Fibroblast of lung (primary cell): ENCODE results near the gene VSIR. TPM values are rescaled to one million over a fixed set of nuclear protein-coding genes. Genes with fewer than 3 reads are reported as not detected.

Experiments
- DNase-seq, 2 donors: peaks; one replicate each; pipeline versions ENCODE4 v3.0.0 to v3.0.0-alpha.2; 2010; ENCODE audit warnings: low read depth in 2 of 2
- H2AFZ ChIP-seq: 2 replicates; pipeline ENCODE4 v1.5.1; 2012; ENCODE audit warnings: low read length, control low read depth, inconsistent platforms
- H3K27ac ChIP-seq: 2 replicates; pipeline ENCODE4 v1.5.1; 2011; ENCODE audit warnings: low read length, control low read depth; ENCODE audit not compliant: insufficient read depth
- H3K27me3 ChIP-seq: 2 replicates; pipeline ENCODE4 v1.5.1; 2011; ENCODE audit warnings: mild to moderate bottlenecking, low read length; ENCODE audit not compliant: control insufficient read depth, insufficient read depth
- H3K36me3 ChIP-seq: 2 replicates; pipeline ENCODE4 v1.5.1; 2011; ENCODE audit warnings: low read length; ENCODE audit not compliant: control insufficient read depth, insufficient read depth
- H3K4me1 ChIP-seq: 2 replicates; pipeline ENCODE4 v1.5.1; 2011; ENCODE audit warnings: low read length; ENCODE audit not compliant: control insufficient read depth, insufficient read depth; ENCODE audit errors: extremely low read depth
- H3K4me2 ChIP-seq: 2 replicates; pipeline ENCODE4 v1.5.1; 2011; ENCODE audit warnings: low read length, control low read depth; ENCODE audit not compliant: insufficient read depth; ENCODE audit errors: extremely low read depth
- H3K4me3 ChIP-seq, 4 experiments: fragments of 200-600 bp in 1 of 4; sonication (generic) in 1 of 4; replicated peaks in 1 of 4; 2 replicates each; pipeline ENCODE4 v1.5.1; 2011 to 2016; ENCODE audit warnings: low read length in 4 of 4, low read depth in 3 of 4, mild to moderate bottlenecking in 3 of 4, control low read depth in 2 of 4, inconsistent platforms in 1 of 4, mixed read lengths in 1 of 4; ENCODE audit not compliant: insufficient read depth in 1 of 4; ENCODE audit errors: control extremely low read depth in 1 of 4
- H3K79me2 ChIP-seq: 2 replicates; pipeline ENCODE4 v1.5.1; 2012; ENCODE audit warnings: mild to moderate bottlenecking, low read length, inconsistent platforms; ENCODE audit not compliant: control insufficient read depth, insufficient read depth
- H3K9ac ChIP-seq: 2 replicates; pipeline ENCODE4 v1.5.1; 2011; ENCODE audit warnings: mild to moderate bottlenecking, low read length, control low read depth; ENCODE audit not compliant: insufficient read depth
- H3K9me3 ChIP-seq: 2 replicates; pipeline ENCODE4 v1.5.1; 2012; ENCODE audit warnings: low read depth, low read length; ENCODE audit not compliant: control insufficient read depth, insufficient read depth
- H4K20me1 ChIP-seq: 2 replicates; pipeline ENCODE4 v1.5.1; 2011; ENCODE audit warnings: low read length; ENCODE audit not compliant: control insufficient read depth, insufficient read depth; ENCODE audit errors: extremely low read depth
- EZH2 ChIP-seq: IDR thresholded peaks from 2 replicates; pipeline ENCODE4 v1.5.1; 2012; ENCODE audit warnings: low read length, control low read depth, mild to moderate bottlenecking; ENCODE audit errors: missing control alignments
- polyA plus RNA-seq, 2 donors: library from polyadenylated mRNA; depleted of rRNA in 1 of 2; stranded (reverse) in 1 of 2; unstranded in 1 of 2; fragments of >200 nt; gene quantifications; 2 replicates each; pipeline ENCODE4 v1.2.1, GENCODE V29; 2011 to 2012; ENCODE audit warnings: missing spikeins in 1 of 2
- total RNA-seq: library from RNA; depleted of rRNA; stranded (reverse); fragments of >200 nt; gene quantifications from 2 replicates; pipeline ENCODE4 v1.2.1, GENCODE V29; 2014
- TF ChIP-seq, protein P1 (sequence below), 2 donors: IDR thresholded peaks in 1 of 2; conservative IDR thresholded peaks in 1 of 2; 1 replicate in 1 of 2; 2 replicates in 1 of 2; pipeline ENCODE4 v1.5.1; 2011 to 2012; ENCODE audit warnings: low read length in 2 of 2, control low read depth in 1 of 2, inconsistent platforms in 1 of 2, low read depth in 1 of 2, mild to moderate bottlenecking in 1 of 2

Gene VSIR
- total and polyA plus RNA-seq, 2 donors (not counting 1 experiment from before 2014, with no cell fraction given), result 39.9 to 44.1 TPM

DNA sequence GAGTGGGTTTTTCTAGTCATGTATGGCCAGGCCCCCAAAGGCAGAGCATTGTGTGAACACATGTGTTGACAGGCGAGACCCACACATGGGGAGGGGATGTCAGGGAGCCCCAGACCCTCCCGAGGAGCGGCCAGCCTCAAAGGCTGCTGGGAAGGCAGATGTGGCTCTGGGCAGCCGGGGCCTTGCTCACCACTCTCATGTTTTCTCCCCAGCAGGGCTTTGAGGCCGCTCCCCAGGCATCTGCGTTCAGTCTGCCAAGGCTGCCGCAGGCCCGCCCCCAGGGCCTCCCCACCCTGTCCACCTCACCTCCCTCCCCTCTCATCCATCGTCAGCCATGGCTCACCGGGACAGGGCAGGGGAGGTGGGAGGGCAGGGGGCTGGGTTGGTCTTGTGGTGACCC, 16.6 kb upstream of the VSIR start:
- Histone ChIP-seq H3K9ac (no peak overlapping the region), H3K9me3 (no peaks in the 10 kb centered on the region), H3K36me3 (no peaks in the 10 kb centered on the region), H3K27me3 (peaks cover 3% of the 10 kb centered on the region), H3K4me1 (no peaks in the 10 kb centered on the region), H3K4me3 (no peak overlapping the region), H4K20me1 (no peaks in the 10 kb centered on the region), H2AFZ (no peak overlapping the region), H3K4me2 (no peak overlapping the region), H3K79me2 (no peaks in the 10 kb centered on the region), H3K27ac (no peak overlapping the region)
- TF ChIP-seq, protein P1, sequence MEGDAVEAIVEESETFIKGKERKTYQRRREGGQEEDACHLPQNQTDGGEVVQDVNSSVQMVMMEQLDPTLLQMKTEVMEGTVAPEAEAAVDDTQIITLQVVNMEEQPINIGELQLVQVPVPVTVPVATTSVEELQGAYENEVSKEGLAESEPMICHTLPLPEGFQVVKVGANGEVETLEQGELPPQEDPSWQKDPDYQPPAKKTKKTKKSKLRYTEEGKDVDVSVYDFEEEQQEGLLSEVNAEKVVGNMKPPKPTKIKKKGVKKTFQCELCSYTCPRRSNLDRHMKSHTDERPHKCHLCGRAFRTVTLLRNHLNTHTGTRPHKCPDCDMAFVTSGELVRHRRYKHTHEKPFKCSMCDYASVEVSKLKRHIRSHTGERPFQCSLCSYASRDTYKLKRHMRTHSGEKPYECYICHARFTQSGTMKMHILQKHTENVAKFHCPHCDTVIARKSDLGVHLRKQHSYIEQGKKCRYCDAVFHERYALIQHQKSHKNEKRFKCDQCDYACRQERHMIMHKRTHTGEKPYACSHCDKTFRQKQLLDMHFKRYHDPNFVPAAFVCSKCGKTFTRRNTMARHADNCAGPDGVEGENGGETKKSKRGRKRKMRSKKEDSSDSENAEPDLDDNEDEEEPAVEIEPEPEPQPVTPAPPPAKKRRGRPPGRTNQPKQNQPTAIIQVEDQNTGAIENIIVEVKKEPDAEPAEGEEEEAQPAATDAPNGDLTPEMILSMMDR (conservative IDR thresholded peaks at IDR 0.05 in 1 of 2, IDR thresholded peaks at IDR 0.05 in 1 of 2; ENCODE audit: low read depth in 1 of 2, low read length in 2 of 2), result no peak
- no peak for TF ChIP-seq EZH2
- DNase-seq, result no peak

DNA sequence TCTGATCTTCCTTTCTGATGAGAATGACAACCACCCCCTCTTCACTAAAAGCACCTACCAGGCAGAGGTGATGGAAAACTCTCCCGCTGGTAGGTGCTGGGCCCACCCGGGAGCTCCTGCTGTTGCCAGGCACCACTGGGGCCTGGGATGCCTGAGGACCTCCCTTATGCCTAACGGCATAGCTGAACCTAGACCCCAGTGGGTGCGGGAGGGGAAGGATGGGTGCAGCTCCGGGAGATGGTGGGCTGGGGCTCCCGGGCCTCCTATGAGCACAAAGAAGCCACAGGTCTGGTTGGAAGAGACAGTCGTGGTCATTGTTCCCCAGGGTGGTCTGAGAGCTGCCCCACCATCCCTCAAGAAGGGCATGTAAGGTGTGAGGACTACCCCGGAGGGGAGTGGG, 15.6 kb upstream of the VSIR start:
- Histone ChIP-seq H3K4me3 (no peak overlapping the region), H3K27me3 (no peaks in the 10 kb centered on the region), H3K36me3 (no peaks in the 10 kb centered on the region), H3K9ac (no peak overlapping the region), H2AFZ (no peak overlapping the region), H4K20me1 (no peaks in the 10 kb centered on the region), H3K4me1 (no peaks in the 10 kb centered on the region), H3K4me2 (no peak overlapping the region), H3K79me2 (no peaks in the 10 kb centered on the region), H3K9me3 (no peaks in the 10 kb centered on the region), H3K27ac (no peak overlapping the region)
- TF ChIP-seq, protein P1 (conservative IDR thresholded peaks at IDR 0.05 in 1 of 2, IDR thresholded peaks at IDR 0.05 in 1 of 2; ENCODE audit: low read depth in 1 of 2, low read length in 2 of 2), result no peak
- no peak for TF ChIP-seq EZH2
- DNase-seq, result no peak

GRCh38 chr10:71784679-71785272, 11.5 kb upstream of the VSIR start:
- Histone ChIP-seq H3K9ac (no peak overlapping the region), H3K27me3 (peaks cover 7% of the 10 kb centered on the region), H3K36me3 (no peaks in the 10 kb centered on the region), H3K4me2 (no peak overlapping the region), H3K4me3 (no peak overlapping the region), H3K4me1 (no peaks in the 10 kb centered on the region), H3K9me3 (no peaks in the 10 kb centered on the region), H4K20me1 (no peaks in the 10 kb centered on the region), H3K27ac (no peak overlapping the region), H2AFZ (no peak overlapping the region), H3K79me2 (no peaks in the 10 kb centered on the region)
- TF ChIP-seq, protein P1 (conservative IDR thresholded peaks at IDR 0.05 in 1 of 2, IDR thresholded peaks at IDR 0.05 in 1 of 2; ENCODE audit: low read depth in 1 of 2, low read length in 2 of 2), result no peak
- no peak for TF ChIP-seq EZH2
- DNase-seq, result no peak
